AG09309 (cell line): ENCODE results near the gene MICOS13.

Experiments
- DNase-seq: peaks from one replicate; pipeline ENCODE4 v3.0.0-alpha.2; 2010; ENCODE audit warnings: low read depth
- H3K4me3 ChIP-seq: 2 replicates; pipeline ENCODE4 v1.5.1; 2011; ENCODE audit warnings: mild to moderate bottlenecking, low read depth, low read length, moderate library complexity; ENCODE audit not compliant: control insufficient read depth
- TF ChIP-seq, protein P1 (sequence below): IDR thresholded peaks from 2 replicates; pipeline ENCODE4 v1.5.1; 2011; ENCODE audit warnings: mild to moderate bottlenecking, low read depth, low read length, inconsistent platforms; ENCODE audit not compliant: insufficient read depth, control insufficient read depth; ENCODE audit errors: missing control alignments

MICOS13 gene

DNA sequence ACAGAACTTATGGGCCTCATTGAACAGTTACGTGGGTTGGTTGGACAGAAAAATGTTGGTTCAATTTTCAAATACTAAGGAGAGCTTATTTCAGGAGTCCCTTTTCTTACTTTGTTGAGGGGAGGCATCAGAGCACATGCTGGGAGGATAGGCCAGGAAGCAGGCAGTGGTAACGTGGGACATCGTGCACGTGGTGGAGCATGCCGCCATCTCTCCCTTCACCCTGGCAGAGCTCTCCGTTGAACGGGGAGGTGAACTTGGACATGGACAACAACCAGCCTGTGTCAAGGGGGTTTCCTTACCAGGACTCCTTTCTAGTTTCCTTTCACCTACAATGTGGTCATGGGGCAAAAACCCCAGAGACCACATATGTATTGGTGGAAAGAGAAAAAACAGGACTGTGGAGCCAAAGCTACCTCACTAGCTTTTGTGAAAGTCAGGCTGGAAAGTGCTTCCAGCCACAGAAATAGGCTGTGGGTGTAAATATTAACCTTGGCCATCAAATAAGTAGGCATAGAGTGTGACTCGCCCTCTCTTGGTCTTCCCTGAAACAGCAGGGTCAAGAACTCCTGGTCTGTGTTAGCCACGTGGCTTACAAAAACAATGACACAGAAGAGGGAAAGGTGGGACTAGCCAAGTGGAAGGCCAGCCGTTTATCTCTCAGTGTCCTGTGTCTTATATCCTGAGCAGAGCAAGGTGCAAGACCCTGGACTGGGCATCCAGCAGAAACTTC, 14.4 kb downstream of the MICOS13 start:
- TF ChIP-seq, protein P1, sequence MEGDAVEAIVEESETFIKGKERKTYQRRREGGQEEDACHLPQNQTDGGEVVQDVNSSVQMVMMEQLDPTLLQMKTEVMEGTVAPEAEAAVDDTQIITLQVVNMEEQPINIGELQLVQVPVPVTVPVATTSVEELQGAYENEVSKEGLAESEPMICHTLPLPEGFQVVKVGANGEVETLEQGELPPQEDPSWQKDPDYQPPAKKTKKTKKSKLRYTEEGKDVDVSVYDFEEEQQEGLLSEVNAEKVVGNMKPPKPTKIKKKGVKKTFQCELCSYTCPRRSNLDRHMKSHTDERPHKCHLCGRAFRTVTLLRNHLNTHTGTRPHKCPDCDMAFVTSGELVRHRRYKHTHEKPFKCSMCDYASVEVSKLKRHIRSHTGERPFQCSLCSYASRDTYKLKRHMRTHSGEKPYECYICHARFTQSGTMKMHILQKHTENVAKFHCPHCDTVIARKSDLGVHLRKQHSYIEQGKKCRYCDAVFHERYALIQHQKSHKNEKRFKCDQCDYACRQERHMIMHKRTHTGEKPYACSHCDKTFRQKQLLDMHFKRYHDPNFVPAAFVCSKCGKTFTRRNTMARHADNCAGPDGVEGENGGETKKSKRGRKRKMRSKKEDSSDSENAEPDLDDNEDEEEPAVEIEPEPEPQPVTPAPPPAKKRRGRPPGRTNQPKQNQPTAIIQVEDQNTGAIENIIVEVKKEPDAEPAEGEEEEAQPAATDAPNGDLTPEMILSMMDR: peak; percentile 25
- H3K4me3 ChIP-seq: no peak overlapping the region
- DNase-seq: peak; percentile 28

- TF ChIP-seq, protein P1: no peak
- DNase-seq: no peak
- H3K4me3 ChIP-seq: no peak overlapping the region
Measured at GRCh38 chr19:5664515-5664914, 15.8 kb downstream of the MICOS13 start.

GRCh38 chr19:5663904-5664303, 16.4 kb downstream of the MICOS13 start:
- TF ChIP-seq, protein P1: no peak
- no peak overlapping the region for H3K4me3 ChIP-seq

GRCh38 chr19:5661483-5661882, 18.8 kb downstream of the MICOS13 start:
- no peak for DNase-seq
- TF ChIP-seq, protein P1: no peak
- H3K4me3 ChIP-seq: no peak overlapping the region

More at GRCh38 chr19:5663904-5664303, 16.4 kb downstream of the MICOS13 start:
- DNase-seq: no peak

- DNase-seq: no peak
- TF ChIP-seq, protein P1: no peak
- H3K4me3 ChIP-seq: no peak overlapping the region
Measured at GRCh38 chr19:5655412-5655811, 24.9 kb downstream of the MICOS13 start.

DNA sequence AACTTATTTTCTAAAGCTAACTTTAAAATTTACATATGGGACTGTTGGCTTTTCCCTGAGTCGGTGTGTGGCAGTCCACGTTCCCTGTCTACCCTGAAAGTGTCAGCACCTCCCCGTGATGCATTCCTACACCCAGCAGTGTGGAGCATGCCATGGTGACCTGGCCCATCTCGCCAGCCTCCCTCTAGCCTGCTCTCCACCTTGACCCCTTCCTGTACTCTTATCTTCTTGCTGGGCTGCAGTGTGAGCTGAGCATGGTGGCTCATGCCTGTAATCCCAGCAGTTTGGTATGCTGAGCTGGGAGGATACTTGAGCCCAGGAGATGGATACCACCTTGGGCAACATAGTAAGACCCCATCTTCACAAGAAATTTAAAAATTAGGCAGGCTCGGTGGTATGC, 25.4 kb downstream of the MICOS13 start:
- no peak for DNase-seq
- H3K4me3 ChIP-seq: no peak overlapping the region
- TF ChIP-seq, protein P1: no peak
